K562 (cell line): Measurements from ENCODE around the gene ATAD2B. TPM values are rescaled to one million over a fixed set of nuclear protein-coding genes. Genes with fewer than 3 reads are reported as not detected.
A peak's percentile ranks its signal among the peaks of the same experiment; 100 is the strongest.

ENCODE experiments used
- ATAC-seq: fragments of 200-7000 bp; cut with Tn5 transposase; 3 replicates; pipeline ENCODE4 v1.9.1; 2020; ENCODE audit warnings: moderate library complexity
- BruUV-seq: library from RNA; stranded (reverse); fragments of 400-500 nt; replicated peaks from 2 replicates; lab custom pipeline; 2021; lab: Mats Ljungman, UMichigan
- CTCF ChIA-PET: fragments of 300-600 bp; formaldehyde crosslinking; extraction: SDS; loops from one replicate; lab custom pipeline; 2021; ENCODE audit warnings: low intra/inter-chr PET ratio; lab: Yijun Ruan, JAX
- POLR2A ChIA-PET: fragments of 300-600, 350-650 bp; sonication (Branson Sonifier 250); formaldehyde crosslinking; extraction: SDS; loops from one replicate; lab custom pipeline; 2021; ENCODE audit warnings: antibody characterized with exemption, inconsistent platforms; lab: Yijun Ruan, JAX
- DNase-seq, 4 experiments: peaks; one replicate each; pipeline versions ENCODE4 v3.0.0 to v3.0.0-alpha.2; 2011 to 2018; ENCODE audit warnings: low spot score in 3 of 4, mixed read lengths in 3 of 4; ENCODE audit errors: extremely low read depth in 1 of 4
- FAIRE-seq: peaks from 2 replicates; lab custom pipeline; 2011; peaks lifted over from hg19 to GRCh38; lab: Jason Lieb, UNC
- H2AFZ ChIP-seq: 2 replicates; pipeline ENCODE4 v1.6.0; 2011; ENCODE audit warnings: low read depth, low read length, control low read depth, inconsistent platforms
- H3K27ac ChIP-seq: fragments of 200-600 bp; 3 replicates; pipeline ENCODE4 v1.8.0; 2011; ENCODE audit warnings: low read depth, mild to moderate bottlenecking, control low read depth, inconsistent platforms, low read length, moderate library complexity, mixed read lengths; ENCODE audit errors: extremely low read depth
- H3K27me3 ChIP-seq, 2 experiments: fragments of 300-600 bp in 1 of 2; 2 replicates in 1 of 2; 3 replicates in 1 of 2; pipeline versions ENCODE4 v1.6.0 to v1.8.0; 2011; ENCODE audit warnings: inconsistent platforms in 2 of 2, low read length in 2 of 2, mild to moderate bottlenecking in 1 of 2, mixed read lengths in 1 of 2, moderate library complexity in 1 of 2; ENCODE audit not compliant: control insufficient read depth in 2 of 2, insufficient read depth in 2 of 2
- H3K36me3 ChIP-seq: fragments of 300-600 bp; 3 replicates; pipeline ENCODE4 v1.8.0; 2011; ENCODE audit warnings: mild to moderate bottlenecking, low read length, inconsistent platforms; ENCODE audit not compliant: control insufficient read depth, insufficient read depth
- H3K4me1 ChIP-seq, 2 experiments: fragments of 200-600 bp in 1 of 2; replicated peaks in 1 of 2; 2 replicates in 1 of 2; 3 replicates in 1 of 2; pipeline versions ENCODE4 v1.5.1 to v1.8.0; 2011; ENCODE audit warnings: inconsistent platforms in 2 of 2, low read length in 2 of 2, mild to moderate bottlenecking in 1 of 2, mixed read lengths in 1 of 2, moderate library complexity in 1 of 2; ENCODE audit not compliant: control insufficient read depth in 2 of 2, insufficient read depth in 2 of 2
- H3K4me2 ChIP-seq: 2 replicates; pipeline ENCODE4 v1.6.1; 2011; ENCODE audit warnings: low read length, control low read depth, inconsistent platforms, mixed read lengths; ENCODE audit not compliant: insufficient read depth
- H3K4me3 ChIP-seq: fragments of 200-600 bp; sonication (generic), shearing (Covaris generic); 2 replicates; pipeline ENCODE4 v1.5.1; 2016; ENCODE audit warnings: control low read depth, inconsistent platforms
- H3K79me2 ChIP-seq: fragments of 200-600 bp; 3 replicates; pipeline ENCODE4 v1.8.0; 2011; ENCODE audit warnings: low read length, inconsistent platforms; ENCODE audit not compliant: control insufficient read depth, insufficient read depth
- H3K9ac ChIP-seq, 2 experiments: 2 replicates each; pipeline versions ENCODE4 v1.6.0 to v1.6.1; 2011; ENCODE audit warnings: low read depth in 2 of 2, low read length in 2 of 2, control low read depth in 1 of 2, inconsistent platforms in 1 of 2, mild to moderate bottlenecking in 1 of 2, mixed read lengths in 1 of 2; ENCODE audit not compliant: insufficient read depth in 1 of 2
- H3K9me1 ChIP-seq: one replicate; pipeline ENCODE4 v1.6.0; 2011; ENCODE audit warnings: inconsistent platforms, mild to moderate bottlenecking, low read length, moderate library complexity; ENCODE audit not compliant: control insufficient read depth, insufficient read depth
- H3K9me3 ChIP-seq: replicated peaks from 2 replicates; pipeline ENCODE4 v1.5.1; 2011; ENCODE audit warnings: low read depth, low read length, inconsistent platforms; ENCODE audit not compliant: control insufficient read depth, insufficient read depth
- H4K20me1 ChIP-seq: replicated peaks from 2 replicates; pipeline ENCODE4 v1.6.1; 2011; ENCODE audit warnings: low read length, inconsistent platforms, mixed read lengths; ENCODE audit not compliant: control insufficient read depth, insufficient read depth
- C11orf30 ChIP-seq: fragments of 450-650 bp; IDR thresholded peaks from 2 replicates; pipeline ENCODE4 v1.6.1; 2016; ENCODE audit warnings: low read depth, mild to moderate bottlenecking
- HMG20A ChIP-seq: fragments of 450-650 bp; formaldehyde crosslinking; conservative IDR thresholded peaks from 2 replicates; pipeline ENCODE4 v1.4.0; 2020; ENCODE audit warnings: mild to moderate bottlenecking, mixed read lengths
- MYC ChIP-seq, 2 experiments: fragments of 250-450 bp in 1 of 2; sonication (Bioruptor Pico) in 1 of 2; IDR thresholded peaks; 2 replicates each; pipeline versions ENCODE4 v1.5.1 to v1.6.1; 2012 to 2021; ENCODE audit warnings: low read depth in 2 of 2, borderline replicate concordance in 1 of 2, improper control_type of control experiment in 1 of 2, low read length in 1 of 2, mild to moderate bottlenecking in 1 of 2, moderate library complexity in 1 of 2
- SRSF3 ChIP-seq: fragments of 200-400 bp; formaldehyde crosslinking; IDR thresholded peaks from 2 replicates; pipeline ENCODE4 v1.6.1; 2016; ENCODE audit warnings: mild to moderate bottlenecking, low read length, moderate library complexity; ENCODE audit not compliant: insufficient read depth
- ZMIZ1 ChIP-seq, 2 experiments: fragments of 150-350 bp in 1 of 2; IDR thresholded peaks; 2 replicates each; pipeline ENCODE4 v1.6.1; 2012 to 2016; ENCODE audit warnings: low read depth in 2 of 2, low read length in 2 of 2, mild to moderate bottlenecking in 1 of 2, moderate library complexity in 1 of 2
- ZNF316 ChIP-seq: fragments of 450-650 bp; IDR thresholded peaks from 2 replicates; pipeline ENCODE4 v1.6.1; 2016
- WGBS: fragments of 100-300 bp; shearing (Covaris generic); methylation state at CpG from one replicate; pipeline ENCODE4 v1.1.6; 2016; ENCODE audit warnings: low coverage, mixed read lengths; ENCODE audit not compliant: insufficient coverage; ENCODE audit errors: missing lambda C conversion rate; 5-methylcytosine and 5-hydroxymethylcytosine counted together
- in situ Hi-C: fragments of 300-500 bp; cut with MboI; formaldehyde crosslinking; loops from 4 replicates; pipeline ENCODE4 v1.15.0; 2018; ENCODE audit warnings: inconsistent platforms, mixed read lengths
- intact Hi-C: fragments of 100-400 bp; cut with micrococcal nuclease; formaldehyde crosslinking; loops from 2 replicates; pipeline ENCODE4 v1.14.2; 2022
- polyA plus RNA-seq, 8 experiments: library from polyadenylated mRNA; depleted of rRNA in 4 of 8; stranded (reverse) in 5 of 8; unstranded in 3 of 8; fragments of >200 nt; fragmentation: Nextera tagmentation in 2 of 8; fragmentation: Illumina TruSeq in 1 of 8; extraction: Ambion mirVana in 2 of 8; extraction: Trizol in 1 of 8; gene quantifications; 2 replicates each; pipeline versions ENCODE4 v1.2.1 to v1.2.3, GENCODE V29; 2011 to 2014; ENCODE audit warnings: inconsistent platforms in 1 of 8, missing spikeins in 1 of 8
- total RNA-seq, 7 experiments: library from RNA; depleted of rRNA in 6 of 7; stranded (reverse); fragments of >200 nt in 6 of 7; fragmentation: Illumina TruSeq in 2 of 7; extraction: Trizol in 2 of 7; gene quantifications; 2 replicates each; pipeline versions ENCODE4 v1.2.1 to v1.2.3, GENCODE V29; 2011 to 2021; ENCODE audit warnings: low replicate concordance in 1 of 7

The ATAD2B gene
- total and polyA plus RNA-seq, 9 of the 15 experiments (the other 6 are each of a cell fraction or from before 2014, with no cell fraction given) = 3.2 to 21.6 (median 11.4) TPM

- no TSS peak for BruUV-seq
- FAIRE-seq (no peak), DNase-seq (no peak), ATAC-seq (peak; percentile 15; the same call in 1 of the 3 replicates)
- no peak overlapping the region for H3K4me3 ChIP-seq
- H3K4me2 ChIP-seq = no peak overlapping the region
- CTCF ChIA-PET = no interaction called here
- no peak overlapping the region for H3K9ac ChIP-seq
- intact Hi-C loops = no loop called here
- no peaks in the 10 kb centered on the region for H3K9me1 ChIP-seq
- no peak for TF ChIP-seq SRSF3
- no peak for TF ChIP-seq HMG20A (CRISPR knock-in tag)
- no peak for TF ChIP-seq MYC (IDR thresholded peaks at IDR 0.05; ENCODE audit: low read depth, low read length)
- TF ChIP-seq MYC (CRISPR knock-in tag; IDR thresholded peaks at IDR 0.05; ENCODE audit: borderline replicate concordance, low read depth) = no peak
- TF ChIP-seq C11orf30 = peak; percentile 40; the same call in 1 of the 2 replicates
- TF ChIP-seq ZMIZ1 (IDR thresholded peaks at IDR 0.05; ENCODE audit: low read depth in 2 of 2, low read length in 2 of 2) = no peak
- peak; percentile 58 for TF ChIP-seq ZNF316
- TF ChIP-seq, all 486 proteins: peak for 2
- H2AFZ ChIP-seq = no peak overlapping the region
- 87% methylated on average over 1 of the region's 1 CpG for WGBS
- in situ Hi-C loops = no loop called here
- H3K9me3 ChIP-seq = no peaks in the 10 kb centered on the region
- no peaks in the 10 kb centered on the region for H3K27me3 ChIP-seq
- no peaks in the 10 kb centered on the region for H3K79me2 ChIP-seq
- peaks cover 6% of the 10 kb centered on the region; the same call in 2 of the 3 replicates for H3K36me3 ChIP-seq
- no peak overlapping the region for H3K27ac ChIP-seq
- H4K20me1 ChIP-seq = no peaks in the 10 kb centered on the region
- POLR2A ChIA-PET = no interaction called here
- peaks cover 4 to 19% of the 10 kb centered on the region in 2 experiments; a peak in 3 of 5 replicates for H3K4me1 ChIP-seq
These were observed 132.7 kb downstream of the ATAD2B start for GRCh38 chr2:23794234-23794633.
